Measurements from ENCODE around the gene STK10.

DNA sequence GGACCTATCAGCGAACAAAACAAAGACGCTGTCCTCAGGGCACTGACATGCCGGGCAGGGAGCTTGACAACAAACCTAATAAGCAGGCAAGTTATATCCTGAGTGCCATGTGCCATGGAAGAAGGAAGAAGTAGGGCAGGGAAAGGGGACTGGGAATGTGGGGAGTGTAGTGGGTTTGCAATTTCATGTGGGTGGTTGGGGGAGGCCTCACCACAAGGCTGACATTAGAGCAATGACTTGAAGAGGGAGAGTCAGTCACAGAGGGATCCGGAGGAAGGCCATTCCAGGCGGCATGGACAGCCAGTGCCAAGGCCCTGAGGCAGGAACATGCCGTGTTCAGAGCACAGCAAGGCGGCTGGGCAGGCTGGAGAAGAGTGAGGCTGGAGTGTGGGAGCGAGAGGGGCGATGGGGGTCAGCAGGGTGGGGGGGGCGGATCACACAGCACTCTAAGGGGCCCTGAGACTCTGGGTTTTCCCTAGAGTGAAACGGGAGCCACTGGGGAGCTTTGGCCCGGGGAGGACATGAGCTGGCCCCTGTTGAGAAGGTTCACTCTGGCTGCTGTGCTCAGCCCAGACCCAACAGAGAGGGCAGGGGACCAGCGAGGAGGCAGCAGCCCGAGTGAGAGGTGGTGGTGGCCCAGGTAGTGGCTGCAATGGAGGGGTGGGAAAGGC is 86.3 kb downstream of the STK10 start:
- TF ChIP-seq CTCF (IDR thresholded peaks at IDR 0.05) = no peak
- TF ChIP-seq POLR2A (IDR thresholded peaks at IDR 0.05) = no peak
